PC-9 (cell line): ENCODE data around the gene TLCD3B. TPM values are rescaled to one million over a fixed set of nuclear protein-coding genes. Genes with fewer than 3 reads are reported as not detected.

Experiments
- BruUV-seq: library from RNA; stranded (reverse); fragments of 400-500 nt; replicated peaks from 2 replicates; lab custom pipeline; 2021; lab: Mats Ljungman, UMichigan
- CTCF ChIA-PET: fragments of 300-600 bp; sonication (Branson Sonifier 250); formaldehyde crosslinking; loops from one replicate; lab custom pipeline; 2022; ENCODE audit warnings: antibody characterized with exemption; lab: Charles Lee
- POLR2A ChIA-PET: fragments of 300-600 bp; sonication (Branson Sonifier 250); formaldehyde crosslinking; loops from one replicate; lab custom pipeline; 2022; ENCODE audit warnings: antibody characterized with exemption; ENCODE audit not compliant: unreplicated experiment; lab: Charles Lee
- DNase-seq, 2 experiments: peaks; one replicate each; pipeline versions ENCODE4 v3.0.0 to v3.0.0-alpha.2; 2015 to 2022; ENCODE audit warnings: mixed read lengths in 1 of 2
- H2AFZ ChIP-seq: fragments of 200-600 bp; sonication (generic); 2 replicates; pipeline ENCODE4 v1.8.1; 2017; ENCODE audit warnings: antibody characterized with exemption
- H3F3A ChIP-seq: fragments of 200-600 bp; sonication (generic); 2 replicates; pipeline ENCODE4 v1.8.1; 2017; ENCODE audit warnings: antibody characterized with exemption, mild to moderate bottlenecking, low read depth; ENCODE audit not compliant: insufficient read depth
- H3K27ac ChIP-seq: fragments of 200-600 bp; sonication (generic); 2 replicates; pipeline ENCODE4 v1.6.1; 2016; ENCODE audit warnings: mixed run types
- H3K27me3 ChIP-seq: fragments of 200-600 bp; sonication (generic); 2 replicates; pipeline ENCODE4 v1.6.1; 2016; ENCODE audit warnings: low read depth, mixed run types; ENCODE audit not compliant: insufficient read depth
- H3K36me3 ChIP-seq: fragments of 200-600 bp; sonication (generic); 2 replicates; pipeline ENCODE4 v1.6.1; 2016; ENCODE audit warnings: low read depth, mixed run types
- H3K4me1 ChIP-seq: fragments of 200-600 bp; sonication (generic); replicated peaks from 2 replicates; pipeline ENCODE4 v1.6.1; 2016; ENCODE audit warnings: mixed run types; ENCODE audit not compliant: insufficient read depth
- H3K4me2 ChIP-seq: fragments of 200-600 bp; sonication (generic); 2 replicates; pipeline ENCODE4 v1.6.1; 2017; ENCODE audit warnings: mixed run types
- H3K4me3 ChIP-seq: fragments of 200-600 bp; sonication (generic); 2 replicates; pipeline ENCODE4 v1.6.1; 2016; ENCODE audit warnings: mixed run types
- H3K79me2 ChIP-seq: fragments of 200-600 bp; sonication (generic); 2 replicates; pipeline ENCODE4 v1.6.1; 2017; ENCODE audit warnings: low read depth, mixed run types
- H3K9me2 ChIP-seq: fragments of 200-600 bp; sonication (generic); 2 replicates; pipeline ENCODE4 v1.8.1; 2017; ENCODE audit warnings: mild to moderate bottlenecking; ENCODE audit not compliant: insufficient read depth
- H3K9me3 ChIP-seq: fragments of 200-600 bp; sonication (generic); 2 replicates; pipeline ENCODE4 v1.8.1; 2016; ENCODE audit warnings: low read depth; ENCODE audit not compliant: insufficient read depth
- H4K20me1 ChIP-seq: fragments of 200-600 bp; sonication (generic); 2 replicates; pipeline ENCODE4 v1.8.1; 2017; ENCODE audit not compliant: insufficient read depth
- CTCF ChIP-seq: fragments of 200-600 bp; sonication (generic); conservative IDR thresholded peaks from 2 replicates; pipeline ENCODE4 v1.6.1; 2017; ENCODE audit warnings: mixed run types, antibody characterized with exemption, mild to moderate bottlenecking, moderate library complexity
- EZH2 ChIP-seq: fragments of 200-600 bp; sonication (generic); IDR thresholded peaks from 2 replicates; pipeline ENCODE4 v1.8.0; 2017; ENCODE audit warnings: antibody characterized with exemption, low read depth
- intact Hi-C: fragments of 100-400 bp; cut with micrococcal nuclease; formaldehyde crosslinking; loops from one replicate; pipeline ENCODE4 v1.10.0; 2022; ENCODE audit not compliant: unreplicated experiment
- total RNA-seq: library from RNA; stranded (reverse); gene quantifications from 2 replicates; pipeline ENCODE4 v1.2.3, GENCODE V29; 2021

Gene TLCD3B
- total RNA-seq, 1 experiment from 2014 or later: 5.8 TPM

- DNase-seq: no peak
- Histone ChIP-seq H3K27me3 (no peaks in the 10 kb centered on the region), H3K4me1 (peaks cover 19% of the 10 kb centered on the region), H3K4me2 (no peak overlapping the region), H3K4me3 (no peak overlapping the region), H2AFZ (no peak overlapping the region), H3K9me2 (no peaks in the 10 kb centered on the region), H3F3A (peaks cover 3% of the 10 kb centered on the region; the same call in 1 of the 2 replicates), H3K27ac (no peak overlapping the region), H3K79me2 (peaks cover 41% of the 10 kb centered on the region), H4K20me1 (peaks cover 21% of the 10 kb centered on the region; the same call in 1 of the 2 replicates), H3K36me3 (peaks cover 35% of the 10 kb centered on the region), H3K9me3 (no peaks in the 10 kb centered on the region)
- no peak for TF ChIP-seq EZH2
- TF ChIP-seq CTCF: no peak
- ChIA-PET POLR2A (interaction anchor here (0.5 kb wide), 1 partner anchor 16 kb away, joined by 3 read pairs; the partner anchor contains the start of gene TMEM219), CTCF (no interaction called here)
- no TSS peak for BruUV-seq
- intact Hi-C loops: no loop called here
Observed at GRCh38 chr16:29978081-29978480, 53.0 kb downstream of the TLCD3B start.

GRCh38 chr16:29977063-29977825 lies 53.8 kb downstream of the TLCD3B start:
- H3K9me2 ChIP-seq: no peaks in the 10 kb centered on the region
- intact Hi-C loops: no loop called here
- peaks cover 11% of the 10 kb centered on the region; the same call in 1 of the 2 replicates for H3F3A ChIP-seq
- H3K4me3 ChIP-seq: no peak overlapping the region
- BruUV-seq: no TSS peak
- DNase-seq: no peak
- H3K79me2 ChIP-seq: peaks cover 41% of the 10 kb centered on the region
- no peak overlapping the region for H2AFZ ChIP-seq
- no peaks in the 10 kb centered on the region for H3K9me3 ChIP-seq
- peaks cover 21% of the 10 kb centered on the region; the same call in 1 of the 2 replicates for H4K20me1 ChIP-seq
- CTCF ChIA-PET: no interaction called here
- H3K36me3 ChIP-seq: peaks cover 35% of the 10 kb centered on the region
- peaks cover 19% of the 10 kb centered on the region for H3K4me1 ChIP-seq
- no peaks in the 10 kb centered on the region for H3K27me3 ChIP-seq
- H3K27ac ChIP-seq: no peak overlapping the region
- POLR2A ChIA-PET: interaction anchor here (0.6 kb wide), 1 partner anchor 21 kb away, joined by 6 read pairs; no protein-coding TSS in a partner anchor
- H3K4me2 ChIP-seq: no peak overlapping the region
- TF ChIP-seq CTCF (no peak), EZH2 (no peak)

- Histone ChIP-seq H2AFZ (no peak overlapping the region), H3K4me1 (peaks cover 19% of the 10 kb centered on the region), H3K79me2 (peaks cover 41% of the 10 kb centered on the region), H3F3A (peaks cover 15% of the 10 kb centered on the region; the same call in 1 of the 2 replicates), H4K20me1 (peaks cover 21% of the 10 kb centered on the region; the same call in 1 of the 2 replicates), H3K9me3 (no peaks in the 10 kb centered on the region), H3K27me3 (no peaks in the 10 kb centered on the region), H3K9me2 (no peaks in the 10 kb centered on the region), H3K36me3 (peaks cover 22% of the 10 kb centered on the region; the same call in 1 of the 2 replicates), H3K4me3 (peak overlapping the region; percentile 84; the same call in 1 of the 2 replicates), H3K27ac (no peak overlapping the region), H3K4me2 (peak overlapping the region; percentile 91)
- DNase-seq: no peak
- TF ChIP-seq CTCF: no peak
- TF ChIP-seq EZH2: no peak
- ChIA-PET POLR2A (interaction anchor here (0.6 kb wide), 1 partner anchor 20 kb away, joined by 5 read pairs; the partner anchor contains the start of gene HIRIP3), CTCF (interaction anchor here (0.5 to 0.6 kb wide), 2 partner anchors 18 to 75 kb away, joined by 3 to 6 read pairs; no protein-coding TSS in a partner anchor)
- intact Hi-C loops: no loop called here
- no TSS peak for BruUV-seq
Observed at GRCh38 chr16:29975811-29976511, 55.1 kb downstream of the TLCD3B start.
